ENCODE data around the gene FHOD3. TPM values are rescaled to one million over a fixed set of nuclear protein-coding genes. Genes with fewer than 3 reads are reported as not detected.
A peak's percentile ranks its signal among the peaks of the same experiment; 100 is the strongest.

FHOD3 gene
- total RNA-seq, 1 donor from 2014 or later, result 347 TPM

DNA sequence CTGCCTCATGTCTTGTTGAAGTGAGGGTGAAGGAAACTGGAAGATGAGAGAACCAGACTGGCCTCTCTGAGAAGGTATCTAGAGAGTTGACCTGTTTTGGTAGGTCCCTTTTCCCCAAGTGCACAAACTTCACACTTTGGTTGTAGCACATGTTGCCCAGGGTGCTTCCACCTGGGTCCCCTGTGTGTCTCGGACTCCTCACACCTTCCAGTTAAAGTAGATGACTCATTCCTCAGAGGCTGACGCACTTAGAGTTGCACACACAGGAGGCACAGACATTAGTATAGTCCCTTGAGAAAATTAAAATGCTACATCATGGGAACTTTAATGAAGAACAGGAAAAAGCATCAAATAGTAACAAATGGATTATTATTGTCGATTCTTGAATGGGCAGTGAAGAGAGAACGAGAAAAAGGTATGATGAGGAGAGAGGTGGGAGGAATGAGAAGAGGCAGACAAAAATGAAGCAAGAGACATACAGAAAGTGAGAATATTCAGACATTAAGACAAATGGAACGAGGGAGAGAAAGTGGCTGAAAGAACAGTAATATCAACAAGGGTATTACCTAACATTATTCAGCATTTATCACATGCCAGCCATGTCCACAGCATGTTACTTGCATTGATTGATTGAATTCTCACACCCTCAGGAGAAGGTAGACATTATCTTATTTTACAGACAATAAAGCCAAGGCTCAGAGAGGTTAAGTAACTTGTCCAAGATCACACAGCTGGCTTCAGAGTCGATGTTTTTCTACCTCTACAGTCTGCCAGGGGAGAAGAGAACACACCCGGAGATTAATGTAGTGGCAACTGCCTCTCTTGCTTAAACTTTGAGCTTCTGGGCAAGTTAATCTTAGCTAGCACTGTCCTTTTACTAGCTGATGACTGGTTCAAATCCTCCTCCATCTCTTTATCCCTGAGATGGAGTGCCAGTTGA, 68.6 kb downstream of the FHOD3 start:
- intact Hi-C loops (cut with micrococcal nuclease), result no loop called here
- no peak for ATAC-seq
- no peak for DNase-seq

GRCh38 chr18:36366994-36367839, 69.7 kb downstream of the FHOD3 start:
- peak; percentile 82 for DNase-seq
- intact Hi-C loops (cut with micrococcal nuclease), result no loop called here
- peak; percentile 98 for ATAC-seq

- DNase-seq (no peak), ATAC-seq (no peak)
- intact Hi-C loops (cut with micrococcal nuclease), result no loop called here
Measured at GRCh38 chr18:36368889-36369288, 71.4 kb downstream of the FHOD3 start.

DNA sequence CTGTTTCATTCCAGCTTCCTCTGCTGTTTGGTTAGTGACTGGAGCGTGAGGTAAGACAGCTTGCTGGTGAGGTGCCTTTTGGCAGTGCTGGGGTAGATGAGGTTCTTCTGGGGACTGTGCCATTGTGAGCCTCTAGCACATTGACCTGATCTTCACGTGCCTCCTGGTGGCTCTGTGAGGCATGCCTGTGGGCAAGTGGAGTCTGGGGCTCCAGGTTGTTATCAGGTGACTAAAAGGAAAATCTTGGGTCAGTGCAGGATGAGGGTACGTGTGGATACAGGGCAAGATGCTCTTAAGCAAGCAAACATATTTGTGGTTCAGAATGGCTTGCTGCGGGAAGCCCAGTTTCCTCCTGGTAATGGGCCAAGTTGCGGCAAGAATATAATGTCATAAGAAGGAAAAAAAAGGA, 75.4 kb downstream of the FHOD3 start:
- ATAC-seq, result peak; percentile 57

DNA sequence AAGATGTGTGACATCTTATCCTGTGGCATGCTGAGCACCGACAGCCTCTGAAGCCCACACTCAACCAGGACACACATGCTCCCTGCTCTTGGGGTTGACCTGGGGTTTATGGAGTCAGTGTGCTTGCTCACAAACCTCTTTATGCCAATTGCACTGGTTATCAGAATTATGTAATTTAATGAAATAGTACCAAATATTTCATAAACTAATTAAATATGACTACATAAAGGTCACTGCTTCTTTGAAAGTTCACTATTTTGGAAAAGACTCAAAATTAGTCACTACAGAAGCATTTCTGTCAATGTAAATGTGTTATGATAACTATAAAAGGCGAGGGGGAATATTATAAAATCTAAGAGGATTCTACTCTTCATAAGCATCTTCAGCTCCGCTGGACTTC, 76.7 kb downstream of the FHOD3 start:
- DNase-seq (no peak), ATAC-seq (no peak)
- intact Hi-C loops (cut with micrococcal nuclease), result no loop called here

More for the DNA sequence above, 75.4 kb downstream of the FHOD3 start:
- no peak for DNase-seq
- intact Hi-C loops (cut with micrococcal nuclease), result no loop called here

GRCh38 chr18:36375118-36375517, 77.6 kb downstream of the FHOD3 start:
- intact Hi-C loops (cut with micrococcal nuclease), result no loop called here
- ATAC-seq, result no peak
- no peak for DNase-seq

- intact Hi-C loops (cut with micrococcal nuclease), result no loop called here
- DNase-seq, result no peak
- ATAC-seq, result no peak
Measured at GRCh38 chr18:36376361-36376760, 78.8 kb downstream of the FHOD3 start.

DNA sequence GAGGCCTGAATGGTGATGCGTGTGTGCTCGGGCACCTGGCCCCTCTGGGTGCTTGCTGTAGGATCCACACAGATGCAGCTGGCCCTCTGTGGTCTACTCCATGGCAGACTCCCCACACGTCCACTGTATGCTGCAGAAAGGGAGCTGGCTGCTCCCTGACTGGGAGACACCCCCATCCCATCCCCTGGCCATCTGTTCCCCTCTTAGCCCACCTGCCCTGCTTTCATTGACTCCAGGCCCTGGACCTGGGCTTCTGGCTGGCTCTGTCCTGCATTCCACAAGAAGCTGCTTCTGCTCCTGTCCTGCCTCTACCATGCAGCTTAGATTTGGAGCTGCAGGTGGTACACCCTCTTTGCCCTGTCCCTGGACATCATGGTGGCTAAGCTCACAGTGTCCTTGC, 80.1 kb downstream of the FHOD3 start:
- no peak for DNase-seq
- no peak for ATAC-seq
- intact Hi-C loops (cut with micrococcal nuclease), result no loop called here

DNA sequence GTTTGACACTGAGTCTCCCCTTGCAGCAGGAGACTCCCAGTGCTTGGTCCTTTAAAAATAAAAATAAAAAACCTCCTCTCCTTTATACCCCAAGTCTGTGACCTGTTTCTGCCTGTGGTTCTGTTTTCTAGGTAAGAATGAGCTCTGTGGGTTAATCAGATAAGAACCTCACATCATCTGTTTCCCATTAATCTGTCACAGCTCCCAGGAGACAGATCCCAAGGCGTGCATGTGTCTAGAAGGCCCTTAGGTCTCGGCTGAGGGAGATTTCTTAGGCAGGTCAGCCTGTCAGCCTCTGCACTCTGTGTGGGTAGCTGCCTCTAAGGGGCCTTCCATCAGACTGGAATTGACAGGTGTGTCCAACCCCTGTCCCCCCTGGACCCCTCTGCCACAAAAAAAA, 80.7 kb downstream of the FHOD3 start:
- ATAC-seq (no peak), DNase-seq (no peak)
- intact Hi-C loops (cut with micrococcal nuclease), result no loop called here

DNA sequence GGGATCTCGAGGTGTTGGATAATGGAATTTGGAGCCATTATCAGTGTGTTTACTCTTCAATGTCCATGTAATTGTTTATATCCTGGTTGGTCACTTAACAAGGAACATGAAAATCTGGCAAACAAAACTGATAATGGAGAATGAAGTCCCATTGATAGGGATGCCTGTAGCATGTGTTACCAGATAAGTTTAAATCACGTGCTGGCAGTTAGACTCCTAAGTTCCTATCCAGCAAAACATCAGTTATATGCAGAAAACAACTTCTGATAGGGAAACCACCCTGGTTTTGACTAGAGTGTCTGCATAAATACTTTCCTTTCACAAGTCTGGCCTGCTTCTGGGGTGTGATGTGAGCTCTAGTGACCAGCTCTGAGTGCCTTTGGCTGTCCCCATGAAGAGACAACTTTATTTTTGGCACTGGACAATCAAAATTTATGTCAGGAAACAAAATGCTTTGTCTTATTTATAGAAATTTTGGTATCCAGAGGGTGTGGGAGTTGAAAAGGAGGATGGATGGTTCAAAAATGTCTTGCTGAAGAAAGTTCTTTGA, 82.0 kb downstream of the FHOD3 start:
- DNase-seq (no peak), ATAC-seq (peak; percentile 74)
- intact Hi-C loops (cut with micrococcal nuclease), result no loop called here

DNA sequence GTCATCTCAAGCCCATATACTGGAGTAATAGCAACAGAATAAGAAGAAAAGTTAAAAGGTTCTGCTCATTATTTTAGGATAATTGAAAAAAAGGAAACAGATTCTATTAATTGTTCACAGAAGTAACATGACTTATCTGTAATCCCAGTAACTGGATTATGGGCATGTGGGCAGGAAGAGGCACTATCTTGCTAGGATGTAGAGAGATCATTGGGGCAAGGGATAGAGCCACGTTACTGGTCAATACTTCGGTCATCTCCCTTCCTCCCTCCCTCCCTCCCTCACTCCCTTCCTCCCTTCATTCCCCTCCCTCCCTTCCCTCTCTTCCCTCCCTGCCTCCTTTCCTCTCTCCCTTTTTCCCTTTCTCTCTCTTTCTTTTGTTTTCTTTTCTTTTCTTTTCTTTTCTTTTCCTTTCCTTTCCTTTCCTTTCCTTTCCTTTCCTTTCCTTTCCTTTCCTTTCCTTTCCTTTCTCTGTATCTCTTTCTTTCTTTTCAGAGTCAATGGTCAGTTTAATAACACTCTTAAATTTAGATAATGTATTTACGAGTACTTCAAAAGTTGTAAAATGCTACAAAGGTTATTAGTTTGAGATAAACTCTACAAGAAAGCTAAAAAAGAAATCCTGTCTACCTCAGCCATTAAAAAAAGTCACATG, 82.8 kb downstream of the FHOD3 start:
- intact Hi-C loops (cut with micrococcal nuclease), result no loop called here
- ATAC-seq, result no peak

GRCh38 chr18:36381075-36381474, 83.6 kb downstream of the FHOD3 start:
- intact Hi-C loops (cut with micrococcal nuclease), result no loop called here
- DNase-seq (no peak), ATAC-seq (no peak)

More for the DNA sequence above, 82.8 kb downstream of the FHOD3 start:
- DNase-seq, result no peak

GRCh38 chr18:36382854-36383253, 85.3 kb downstream of the FHOD3 start:
- peak; percentile 42 for ATAC-seq
- intact Hi-C loops (cut with micrococcal nuclease), result no loop called here
- DNase-seq, result no peak

- intact Hi-C loops (cut with micrococcal nuclease), result no loop called here
- DNase-seq (no peak), ATAC-seq (no peak)
Measured at GRCh38 chr18:36386150-36386920, 88.8 kb downstream of the FHOD3 start.

- DNase-seq, result no peak
- intact Hi-C loops (cut with micrococcal nuclease), result no loop called here
- no peak for ATAC-seq
Measured at GRCh38 chr18:36387310-36387709, 89.8 kb downstream of the FHOD3 start.

- ATAC-seq (no peak), DNase-seq (no peak)
- intact Hi-C loops (cut with micrococcal nuclease), result no loop called here
Measured at GRCh38 chr18:36388310-36388709, 90.8 kb downstream of the FHOD3 start.

GRCh38 chr18:36389027-36389426, 91.5 kb downstream of the FHOD3 start:
- intact Hi-C loops (cut with micrococcal nuclease), result no loop called here
- no peak for DNase-seq
- no peak for ATAC-seq

GRCh38 chr18:36389811-36390581, 92.5 kb downstream of the FHOD3 start:
- DNase-seq (peak; percentile 66), ATAC-seq (peak; percentile 88)
- intact Hi-C loops (cut with micrococcal nuclease), result no loop called here
